Gastrocnemius medialis (tissue), 4 donors: ENCODE data around the gene CTIF.

ENCODE experiments used
- CTCF ChIP-seq, 5 experiments: fragments of 450-650 bp in 3 of 5; fragments of 200-600 bp in 2 of 5; sonication (generic) in 2 of 5; IDR thresholded peaks in 4 of 5; conservative IDR thresholded peaks in 1 of 5; 1 replicate in 4 of 5; 2 replicates in 1 of 5; pipeline ENCODE4 v1.5.1; 2016 to 2019; ENCODE audit warnings: antibody characterized with exemption in 5 of 5, mild to moderate bottlenecking in 3 of 5, moderate library complexity in 3 of 5
- POLR2A ChIP-seq, 2 donors: fragments of 450-650 bp; IDR thresholded peaks; one replicate each; pipeline ENCODE4 v1.6.1; 2017; ENCODE audit warnings: antibody characterized with exemption in 2 of 2, mild to moderate bottlenecking in 2 of 2, moderate library complexity in 2 of 2

GRCh38 chr18:48908916-48909315 is 370.1 kb downstream of the CTIF start:
- TF ChIP-seq CTCF (IDR thresholded peaks at IDR 0.05 in 4 of 5, conservative IDR thresholded peaks at IDR 0.05 in 1 of 5) (no peak), POLR2A (IDR thresholded peaks at IDR 0.05) (no peak)
